IPS DF 19.7 (cell line): Measurements from ENCODE around the gene NRM.
"Not testable (repeated sequence)": the region's sequence is repeated elsewhere in the genome, so short reads cannot be mapped to it uniquely, and the experiment has no call there.

Experiments
- DNase-seq: peaks from one replicate; pipeline ENCODE4 v3.0.0-alpha.2; 2013; ENCODE audit warnings: low read depth, low spot score

Gene NRM

GRCh38 chr6:30690403-30691207 lies at the start of gene NRM:
NRM (minus strand) TSS chr6:30690984; CDS start chr6:30690974, 10 bp downstream.
- no peak for DNase-seq

- DNase-seq: no peak
These were observed 49.7 kb upstream of the NRM start for GRCh38 chr6:30740540-30740870.

GRCh38 chr6:30738532-30738931 lies 47.7 kb upstream of the NRM start:
- no peak for DNase-seq

GRCh38 chr6:30735668-30736314 lies 45.0 kb upstream of the NRM start:
- no peak for DNase-seq

GRCh38 chr6:30732237-30732943 lies 41.6 kb upstream of the NRM start:
- DNase-seq: no peak

GRCh38 chr6:30730601-30731435 lies 40.0 kb upstream of the NRM start:
- no peak for DNase-seq

- DNase-seq: no peak
These were observed 37.3 kb upstream of the NRM start for GRCh38 chr6:30727920-30728553.

GRCh38 chr6:30726506-30727413 lies 36.0 kb upstream of the NRM start:
- no peak for DNase-seq

- no peak for DNase-seq
These were observed 35.1 kb upstream of the NRM start for GRCh38 chr6:30725713-30726505.

- DNase-seq: no peak
These were observed 34.3 kb upstream of the NRM start for GRCh38 chr6:30724906-30725667.

GRCh38 chr6:30723843-30724741 lies 33.3 kb upstream of the NRM start:
- not testable (repeated sequence) for DNase-seq

- not testable (repeated sequence) for DNase-seq
These were observed 32.5 kb upstream of the NRM start for GRCh38 chr6:30723159-30723842.

GRCh38 chr6:30722280-30723112 lies 31.7 kb upstream of the NRM start:
- DNase-seq: no peak

- DNase-seq: not testable (repeated sequence)
These were observed 31.2 kb upstream of the NRM start for GRCh38 chr6:30722025-30722279.

- DNase-seq: no peak
These were observed 30.6 kb upstream of the NRM start for GRCh38 chr6:30721198-30722024.
